ENCODE results near the gene LYSET. TPM values are rescaled to one million over a fixed set of nuclear protein-coding genes. Genes with fewer than 3 reads are reported as not detected.

Gene LYSET
- total RNA-seq, 4 donors from 2014 or later, result 9.4 to 26.9 (median 17.3) TPM

DNA sequence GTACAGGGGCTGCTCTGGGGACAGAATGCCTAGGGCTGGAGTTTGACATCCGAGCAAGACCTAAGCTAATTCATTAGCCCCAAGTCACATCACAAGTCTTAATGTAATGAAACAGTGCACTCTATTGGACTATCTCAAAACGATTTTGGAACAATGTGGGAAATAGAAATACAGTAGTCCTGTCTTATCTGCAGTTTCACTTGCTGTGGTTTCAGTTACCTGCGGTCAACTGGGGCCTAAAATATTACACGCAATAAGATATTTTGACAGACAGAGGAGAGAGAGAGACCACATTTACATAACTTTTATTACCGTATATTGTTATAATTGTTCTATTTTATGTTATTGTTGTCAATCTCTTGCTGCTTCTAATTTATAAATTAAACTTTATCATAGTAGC lies 21.6 kb upstream of the LYSET start:
- TF ChIP-seq, protein P1, sequence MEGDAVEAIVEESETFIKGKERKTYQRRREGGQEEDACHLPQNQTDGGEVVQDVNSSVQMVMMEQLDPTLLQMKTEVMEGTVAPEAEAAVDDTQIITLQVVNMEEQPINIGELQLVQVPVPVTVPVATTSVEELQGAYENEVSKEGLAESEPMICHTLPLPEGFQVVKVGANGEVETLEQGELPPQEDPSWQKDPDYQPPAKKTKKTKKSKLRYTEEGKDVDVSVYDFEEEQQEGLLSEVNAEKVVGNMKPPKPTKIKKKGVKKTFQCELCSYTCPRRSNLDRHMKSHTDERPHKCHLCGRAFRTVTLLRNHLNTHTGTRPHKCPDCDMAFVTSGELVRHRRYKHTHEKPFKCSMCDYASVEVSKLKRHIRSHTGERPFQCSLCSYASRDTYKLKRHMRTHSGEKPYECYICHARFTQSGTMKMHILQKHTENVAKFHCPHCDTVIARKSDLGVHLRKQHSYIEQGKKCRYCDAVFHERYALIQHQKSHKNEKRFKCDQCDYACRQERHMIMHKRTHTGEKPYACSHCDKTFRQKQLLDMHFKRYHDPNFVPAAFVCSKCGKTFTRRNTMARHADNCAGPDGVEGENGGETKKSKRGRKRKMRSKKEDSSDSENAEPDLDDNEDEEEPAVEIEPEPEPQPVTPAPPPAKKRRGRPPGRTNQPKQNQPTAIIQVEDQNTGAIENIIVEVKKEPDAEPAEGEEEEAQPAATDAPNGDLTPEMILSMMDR (IDR thresholded peaks at IDR 0.05; ENCODE audit: low read depth), result no peak

DNA sequence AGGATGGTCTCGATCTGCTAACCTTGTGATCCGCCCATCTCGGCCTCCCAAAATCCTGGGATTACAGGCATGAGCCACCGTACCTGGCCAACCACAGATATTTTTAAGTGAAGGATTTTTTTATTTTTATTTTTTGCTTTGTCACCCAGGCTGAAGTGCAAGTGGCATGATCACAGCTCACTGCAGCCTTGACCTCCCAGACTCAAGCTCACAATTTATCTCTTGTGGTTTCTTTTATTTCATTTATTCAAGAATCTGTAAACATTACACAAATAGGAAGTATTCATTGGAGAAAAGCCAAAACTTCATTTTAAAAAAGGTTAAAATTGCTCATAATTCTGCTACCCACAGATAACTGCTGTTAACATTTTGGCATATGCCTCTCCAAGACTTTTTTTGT lies 13.7 kb upstream of the LYSET start:
- TF ChIP-seq, protein P1 (IDR thresholded peaks at IDR 0.05; ENCODE audit: low read depth), result no peak

GRCh38 chr14:93173943-93174395 lies 11.1 kb upstream of the LYSET start:
- TF ChIP-seq, protein P1 (IDR thresholded peaks at IDR 0.05; ENCODE audit: low read depth), result no peak

GRCh38 chr14:93175492-93175891 lies 9.6 kb upstream of the LYSET start:
- TF ChIP-seq, protein P1 (IDR thresholded peaks at IDR 0.05; ENCODE audit: low read depth), result no peak

DNA sequence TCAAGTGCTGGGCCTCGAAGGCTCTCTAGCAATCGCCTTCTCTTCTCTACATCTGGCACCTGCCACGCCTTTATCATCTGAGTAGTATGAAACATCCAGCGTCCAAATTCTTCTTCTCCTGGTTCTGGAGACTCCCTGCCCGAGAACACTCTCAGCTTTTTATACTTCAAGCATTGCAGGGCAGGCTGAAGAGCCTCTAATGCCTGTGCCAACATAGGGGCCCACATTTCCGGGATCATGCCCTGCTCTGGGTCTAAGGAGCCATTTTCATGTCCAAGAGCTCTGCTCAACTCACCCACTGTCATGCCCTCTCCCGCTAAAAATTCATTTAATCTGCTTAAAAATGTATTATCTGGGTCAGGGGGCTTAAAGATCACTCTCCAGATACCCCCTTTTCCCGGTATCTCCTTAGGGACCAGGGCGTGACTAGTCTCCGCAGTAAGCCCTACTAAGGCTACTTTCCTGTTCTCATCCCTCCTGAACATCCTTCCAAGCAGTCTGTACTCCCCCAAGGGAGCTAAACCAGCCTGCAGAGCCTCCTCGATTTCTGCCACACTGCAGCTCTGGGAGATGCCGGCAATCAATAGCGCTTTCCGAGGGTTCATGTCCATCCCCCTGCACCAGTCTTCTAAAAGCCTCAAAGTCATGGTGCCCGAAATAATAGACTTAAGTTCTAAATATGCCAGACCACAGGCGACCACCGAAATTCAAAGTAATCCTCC lies 1.4 kb upstream of the LYSET start:
- TF ChIP-seq, protein P1 (IDR thresholded peaks at IDR 0.05; ENCODE audit: low read depth), result no peak

DNA sequence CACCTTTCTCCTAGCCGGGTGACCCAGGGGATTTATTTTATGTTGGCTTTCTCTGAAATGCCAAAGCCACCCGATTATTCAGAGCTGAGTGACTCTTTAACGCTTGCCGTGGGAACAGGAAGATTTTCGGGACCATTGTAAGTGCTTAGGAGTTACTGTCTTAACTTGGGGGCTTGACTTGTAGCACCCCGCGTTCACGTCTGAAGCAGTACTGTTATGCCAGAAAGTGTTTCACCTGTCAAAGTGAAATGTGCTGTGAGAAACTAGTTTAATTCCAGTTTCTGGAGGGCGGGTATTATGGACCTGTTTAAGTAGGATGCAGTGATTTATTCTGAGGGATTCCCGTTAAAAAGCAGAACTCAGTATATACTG lies 218 bp downstream of the LYSET start:
- TF ChIP-seq, protein P1 (IDR thresholded peaks at IDR 0.05; ENCODE audit: low read depth), result no peak

DNA sequence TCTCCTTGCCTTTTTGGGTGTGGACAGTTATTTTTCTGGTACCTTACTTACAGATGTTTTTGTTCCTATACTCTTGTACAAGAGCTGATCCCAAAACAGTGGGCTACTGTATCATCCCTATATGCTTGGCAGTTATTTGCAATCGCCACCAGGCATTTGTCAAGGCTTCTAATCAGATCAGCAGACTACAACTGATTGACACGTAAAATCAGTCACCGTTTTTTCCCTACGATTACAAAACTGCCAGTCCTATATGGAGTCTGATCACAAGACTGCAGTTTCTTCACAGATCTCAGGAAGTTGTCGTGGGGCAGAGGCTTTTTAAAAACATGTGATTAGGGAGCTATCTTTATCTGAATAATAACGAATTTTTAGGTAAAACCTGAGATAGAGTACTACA lies 1.3 kb downstream of the LYSET start:
- TF ChIP-seq, protein P1 (IDR thresholded peaks at IDR 0.05; ENCODE audit: low read depth), result no peak

Data from subcutaneous adipose tissue (tissue), 4 donors.